GM18505 (cell line): ENCODE measurements around the gene FDXACB1.
"Not testable (repeated sequence)": the region's sequence is repeated elsewhere in the genome, so short reads cannot be mapped to it uniquely, and the experiment has no call there.

Experiments used
- ATAC-seq: cut with Tn5 transposase; IDR thresholded peaks from one replicate; pipeline ENCODE4 v1.9.1; 2021; ENCODE audit not compliant: unreplicated experiment
- POLR2A ChIP-seq: IDR thresholded peaks from 4 replicates; pipeline ENCODE4 v1.6.1; 2011; ENCODE audit warnings: borderline replicate concordance; ENCODE audit not compliant: insufficient read depth, insufficient read length; ENCODE audit errors: extremely low read depth

FDXACB1 gene

DNA sequence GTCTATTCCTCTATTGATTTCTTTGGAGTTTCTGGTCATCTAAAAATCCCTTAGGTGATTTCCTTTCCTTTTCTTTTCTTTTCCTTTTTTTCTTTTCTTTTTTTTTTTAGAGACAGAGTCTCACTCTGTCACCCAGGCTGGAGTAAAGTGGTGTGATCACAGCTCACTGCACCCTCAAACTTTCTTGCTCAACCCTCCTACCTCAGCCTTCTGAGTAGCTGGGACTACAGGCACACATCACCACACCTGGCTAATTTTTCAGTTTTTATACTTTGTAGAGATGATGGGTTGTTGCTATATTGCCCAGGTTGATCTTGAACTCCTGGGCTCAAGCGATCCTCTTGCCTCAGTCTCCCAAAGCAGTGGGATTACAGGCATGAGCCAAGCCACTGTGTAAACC, 37.8 kb upstream of the FDXACB1 start:
- no peak for TF ChIP-seq POLR2A
- no peak for ATAC-seq

DNA sequence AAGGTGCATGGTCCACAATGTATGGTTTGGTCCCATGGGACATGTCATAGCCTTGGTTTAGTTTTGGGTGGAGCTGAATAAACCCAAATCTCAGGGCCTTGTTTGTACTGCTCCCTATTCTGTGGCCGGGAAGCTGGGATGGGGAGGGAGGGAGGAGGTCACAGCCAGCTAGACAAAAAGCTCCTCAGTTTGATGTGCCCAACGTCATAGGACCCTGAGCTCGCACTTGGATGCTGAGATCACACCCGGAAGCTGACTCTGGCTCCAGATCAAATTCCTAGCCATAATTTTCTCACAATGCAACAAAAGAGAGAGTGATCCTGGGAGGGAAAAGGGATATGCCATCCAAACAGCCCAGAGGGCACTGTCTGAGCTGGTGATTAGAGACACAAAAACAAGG, 35.0 kb upstream of the FDXACB1 start:
- TF ChIP-seq POLR2A = no peak
- no peak for ATAC-seq

DNA sequence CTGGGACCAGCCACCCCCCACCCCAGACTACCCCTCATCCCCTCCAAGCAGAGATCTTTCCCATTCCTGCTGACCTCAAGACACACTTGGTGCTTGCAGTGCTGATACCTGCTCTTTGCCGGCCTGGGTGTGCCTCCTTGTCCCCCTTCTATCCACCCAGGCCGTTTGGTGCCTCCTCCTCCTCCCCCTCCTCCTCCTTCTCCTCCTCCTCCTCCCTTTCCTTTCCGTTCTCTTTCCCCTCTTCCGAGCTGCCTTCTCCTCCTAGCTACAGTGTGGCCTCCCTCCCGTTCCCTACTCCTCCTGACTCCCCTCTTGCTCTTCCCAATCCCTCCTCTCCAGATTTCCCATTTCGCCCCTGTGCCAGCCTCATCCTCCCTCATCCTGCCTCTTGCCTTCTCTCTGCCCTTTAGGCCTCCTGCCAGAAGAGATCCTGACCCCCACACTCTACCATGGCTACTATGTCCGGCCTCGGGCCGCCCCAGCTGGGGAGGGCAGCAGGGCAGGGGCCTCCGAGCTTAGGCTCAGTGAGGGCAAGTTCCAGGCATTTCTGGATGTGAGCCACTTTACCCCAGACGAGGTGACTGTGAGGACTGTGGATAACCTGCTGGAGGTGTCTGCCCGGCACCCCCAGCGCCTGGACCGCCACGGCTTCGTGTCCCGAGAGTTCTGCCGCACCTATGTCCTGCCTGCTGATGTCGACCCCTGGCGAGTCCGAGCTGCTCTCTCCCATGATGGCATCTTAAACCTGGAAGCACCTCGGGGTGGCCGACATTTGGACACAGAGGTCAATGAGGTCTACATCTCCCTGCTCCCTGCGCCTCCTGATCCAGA, 34.3 kb upstream of the FDXACB1 start:
- no peak for ATAC-seq
- TF ChIP-seq POLR2A = no peak

- no peak for ATAC-seq
Measured at GRCh38 chr11:111912535-111912934, 33.6 kb upstream of the FDXACB1 start, which contains the start of gene HSPB2. Gene HSPB2, plus strand, starts transcription at chr11:111912734. Its CDS starts 96 bp downstream, at chr11:111912830.

GRCh38 chr11:111911563-111912401, 32.8 kb upstream of the FDXACB1 start, which contains the start of gene CRYAB:
Gene CRYAB, minus strand, starts transcription at chr11:111911770. Its CDS starts 46 bp downstream, at chr11:111911724.
- ATAC-seq = no peak
- no peak for TF ChIP-seq POLR2A

More at GRCh38 chr11:111912535-111912934, 33.6 kb upstream of the FDXACB1 start, which contains the start of gene HSPB2:
- no peak for TF ChIP-seq POLR2A

DNA sequence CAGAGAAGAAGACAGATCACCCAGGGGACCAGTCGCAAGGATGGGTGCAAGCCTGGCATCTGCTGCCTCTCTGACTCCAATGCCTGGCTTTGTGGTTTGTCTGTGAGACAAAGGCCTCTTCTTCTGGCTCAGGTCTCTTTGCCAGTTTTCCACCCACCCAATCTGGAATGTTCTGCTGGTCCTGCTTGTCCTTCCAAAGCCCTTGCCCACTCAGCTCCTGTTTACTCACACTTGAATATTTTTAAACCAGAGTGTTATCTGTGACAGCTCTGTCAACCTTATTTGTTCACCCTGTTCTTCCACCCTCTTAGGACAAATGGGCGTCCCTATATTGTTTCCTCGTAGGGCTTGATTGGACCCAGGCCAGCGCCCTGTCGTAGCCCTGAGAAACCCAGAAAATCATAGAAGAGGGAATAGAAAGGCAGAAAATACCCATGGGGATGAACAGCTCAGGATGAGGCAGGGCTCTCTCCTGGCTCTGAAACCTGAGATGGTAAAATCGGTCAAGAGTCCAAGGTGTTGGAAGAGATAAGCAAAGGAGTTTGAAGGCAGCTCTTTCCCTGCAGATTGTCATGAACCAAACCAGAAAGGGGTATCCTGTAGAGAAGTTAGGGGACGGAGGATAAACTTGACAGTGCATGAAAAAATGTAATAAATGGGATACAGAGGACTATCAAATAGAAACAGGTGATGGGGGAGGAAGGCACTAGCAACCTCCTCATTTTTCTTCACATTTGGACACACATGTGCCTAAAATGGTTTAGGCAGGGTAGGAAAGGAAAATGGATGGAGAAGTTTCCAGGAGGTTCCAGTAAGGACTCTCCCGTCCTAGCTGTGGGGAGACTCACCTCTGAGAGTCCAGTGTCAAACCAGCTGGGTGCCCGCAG, 32.0 kb upstream of the FDXACB1 start:
- no peak for TF ChIP-seq POLR2A
- ATAC-seq = no peak

DNA sequence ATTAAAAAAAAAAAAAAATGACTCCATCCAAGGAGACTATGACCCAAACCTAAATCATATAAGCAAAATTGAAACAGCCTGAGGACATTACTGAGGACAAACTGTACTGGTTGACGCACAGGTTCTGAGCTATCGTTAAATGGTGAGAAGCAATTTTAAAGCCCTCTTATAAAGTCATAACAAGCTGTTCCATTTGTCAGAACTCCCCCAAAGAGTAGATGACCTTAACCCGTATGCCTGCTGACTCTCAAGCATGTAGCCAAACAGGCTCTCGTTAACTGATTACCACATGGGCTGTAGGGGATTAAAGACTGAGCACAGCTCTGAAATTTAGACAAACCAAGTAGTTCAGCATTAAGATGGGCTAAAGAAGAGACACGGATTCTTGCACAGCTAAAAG, 30.4 kb upstream of the FDXACB1 start:
- TF ChIP-seq POLR2A = no peak
- no peak for ATAC-seq

- no peak for TF ChIP-seq POLR2A
- no peak for ATAC-seq
Measured at GRCh38 chr11:111908639-111909305, 29.8 kb upstream of the FDXACB1 start.

GRCh38 chr11:111906680-111907079, 27.7 kb upstream of the FDXACB1 start:
- no peak for ATAC-seq
- TF ChIP-seq POLR2A = no peak

DNA sequence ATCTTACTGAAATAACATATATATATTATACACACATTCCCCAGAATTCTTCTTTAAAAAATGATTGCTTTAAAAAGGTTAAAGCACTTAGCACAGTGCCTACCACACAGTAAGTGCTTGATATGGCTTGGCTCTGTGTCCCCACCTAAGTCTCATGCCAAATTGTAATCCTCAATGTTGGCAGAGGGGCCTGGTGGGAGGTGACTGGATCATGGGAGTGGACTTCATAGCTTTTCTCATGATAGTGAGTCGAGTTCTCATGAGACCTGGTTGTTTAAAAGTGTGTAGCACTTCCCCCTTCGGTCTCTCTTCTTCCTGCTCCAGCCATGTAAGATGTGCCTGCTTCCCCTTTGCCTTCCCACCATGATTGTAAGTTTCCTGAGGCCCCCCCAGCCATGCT, 26.4 kb upstream of the FDXACB1 start:
- ATAC-seq = no peak
- no peak for TF ChIP-seq POLR2A

- no peak for ATAC-seq
- TF ChIP-seq POLR2A = no peak
Measured at GRCh38 chr11:111886844-111887243, 7.9 kb upstream of the FDXACB1 start.

GRCh38 chr11:111886032-111886431, 7.1 kb upstream of the FDXACB1 start:
- TF ChIP-seq POLR2A = no peak
- no peak for ATAC-seq

DNA sequence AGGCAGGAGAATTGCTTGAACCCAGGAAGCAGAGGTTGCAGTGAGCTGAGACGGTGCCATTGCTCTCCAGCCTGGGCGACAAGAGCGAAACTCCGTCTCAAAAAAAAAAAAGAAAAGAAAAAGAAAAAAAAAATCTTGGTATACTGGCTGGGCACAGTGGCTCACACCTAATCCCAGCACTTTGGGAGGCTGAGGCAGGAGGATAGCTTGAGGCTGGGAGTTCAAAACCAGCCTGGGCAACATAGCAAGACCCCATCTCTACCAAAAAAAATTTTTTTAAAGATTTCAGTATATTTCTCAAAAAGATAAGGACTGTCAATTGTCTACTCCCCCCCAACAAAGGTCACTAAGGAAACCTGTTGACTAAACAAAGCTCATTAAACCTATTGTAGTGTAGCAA, 6.1 kb upstream of the FDXACB1 start:
- not testable (repeated sequence) for ATAC-seq

- no peak for TF ChIP-seq POLR2A
- ATAC-seq = no peak
Measured at GRCh38 chr11:111882202-111882601, 3.2 kb upstream of the FDXACB1 start.
